Forelimb muscle (tissue), 1 donor: ENCODE results near the gene ITGAE. TPM values are rescaled to one million over a fixed set of nuclear protein-coding genes. Genes with fewer than 3 reads are reported as not detected.
"Not testable (repeated sequence)": the region's sequence is repeated elsewhere in the genome, so short reads cannot be mapped to it uniquely, and the experiment has no call there.

Source experiments
- DNase-seq: peaks from one replicate; pipeline ENCODE4 v3.0.0-alpha.2; 2013; ENCODE audit warnings: low read depth
- polyA plus RNA-seq: library from polyadenylated mRNA; unstranded; fragments of 120-200 nt; gene quantifications from one replicate; pipeline ENCODE4 v1.2.1, GENCODE V29; 2013; ENCODE audit not compliant: insufficient read length

ITGAE gene
- polyA plus RNA-seq, 1 donor, result 32.7 TPM

DNA sequence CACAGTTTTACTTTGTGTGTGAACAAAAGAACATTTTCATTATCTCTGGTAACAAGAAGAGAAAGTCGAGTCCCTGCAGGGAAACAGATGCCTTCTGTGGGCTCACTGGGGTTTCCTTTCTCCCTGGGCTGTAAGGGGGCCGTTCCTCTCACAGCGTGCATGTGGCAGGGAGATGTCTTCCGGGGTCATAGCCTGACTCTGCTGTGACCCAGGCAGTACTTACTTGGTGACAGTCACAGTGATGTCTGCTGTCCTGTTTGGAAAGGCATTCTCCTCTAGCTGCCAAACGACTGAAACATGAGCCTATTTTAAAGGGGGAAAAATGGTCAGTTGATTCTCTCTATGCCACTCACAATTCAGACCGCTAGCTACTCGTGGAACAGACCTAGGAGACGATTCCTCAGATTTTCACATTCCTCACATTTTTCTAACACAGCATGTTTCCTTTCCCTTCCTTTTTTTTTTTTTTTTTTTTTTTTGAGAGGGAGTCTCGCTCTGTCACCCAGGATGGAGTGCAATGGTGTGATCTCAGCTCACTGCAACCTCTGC, 70.0 kb downstream of the ITGAE start:
- DNase-seq, result no peak

DNA sequence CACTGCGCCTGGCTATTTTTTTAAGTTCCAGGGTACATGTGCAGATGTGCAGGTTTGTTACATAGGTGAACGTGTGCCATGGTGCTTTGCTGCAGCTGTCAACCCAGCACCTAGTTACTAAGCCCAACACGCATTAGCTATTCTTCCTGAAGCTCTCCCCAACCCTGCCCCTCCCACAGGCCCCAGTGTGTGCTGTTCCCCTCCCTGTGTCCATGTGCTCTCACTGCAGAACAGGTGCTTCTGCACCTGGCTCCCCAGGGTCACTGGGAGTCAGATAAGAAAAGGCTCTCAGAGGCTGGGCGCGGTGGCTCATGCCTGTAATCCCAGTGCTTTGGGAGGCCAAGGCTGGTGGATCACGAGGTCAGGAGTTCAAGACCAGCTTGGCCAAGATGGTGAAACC, 71.1 kb downstream of the ITGAE start:
- no peak for DNase-seq

DNA sequence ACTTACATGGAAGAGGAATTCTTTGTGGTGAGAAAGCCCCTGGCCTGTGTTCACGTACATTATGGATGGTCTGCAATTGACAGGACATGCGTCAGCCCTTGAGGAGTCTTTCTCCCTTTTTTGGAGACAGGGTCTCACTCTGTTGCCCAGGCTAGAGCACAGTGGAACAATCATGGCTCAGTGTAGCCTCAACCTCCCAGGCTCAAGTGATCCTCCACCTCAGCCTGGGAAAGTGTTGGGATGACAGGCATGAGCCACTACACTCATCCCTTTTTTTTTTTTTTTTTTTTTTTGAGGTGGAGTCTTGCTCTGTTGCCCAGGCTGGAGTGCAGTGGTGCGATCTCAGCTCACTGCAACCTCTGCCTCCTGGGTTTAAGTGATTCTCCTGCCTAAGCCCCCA, 72.9 kb downstream of the ITGAE start:
- DNase-seq, result not testable (repeated sequence)

DNA sequence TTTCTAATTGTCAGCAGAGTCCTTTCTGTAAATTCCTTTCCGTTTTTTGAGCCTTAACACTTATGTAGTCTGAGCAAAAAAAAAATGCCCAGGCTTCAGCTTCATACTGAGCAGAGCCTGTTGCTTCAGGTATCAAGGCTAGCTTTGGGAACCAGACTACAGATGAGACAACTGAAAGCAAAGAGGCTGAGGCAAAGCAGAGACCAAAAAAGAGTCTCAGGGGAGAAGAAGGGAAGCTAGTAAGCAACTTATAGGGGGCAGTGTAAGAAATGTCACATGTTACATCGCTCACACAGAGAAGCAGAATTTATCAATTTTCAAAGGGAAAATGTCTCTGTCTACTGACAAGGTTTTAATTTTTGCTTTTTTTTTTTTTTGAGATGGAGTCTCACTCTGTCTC, 73.9 kb downstream of the ITGAE start:
- DNase-seq, result no peak

- no peak for DNase-seq
These were observed 76.5 kb downstream of the ITGAE start for GRCh38 chr17:3724378-3725077.

DNA sequence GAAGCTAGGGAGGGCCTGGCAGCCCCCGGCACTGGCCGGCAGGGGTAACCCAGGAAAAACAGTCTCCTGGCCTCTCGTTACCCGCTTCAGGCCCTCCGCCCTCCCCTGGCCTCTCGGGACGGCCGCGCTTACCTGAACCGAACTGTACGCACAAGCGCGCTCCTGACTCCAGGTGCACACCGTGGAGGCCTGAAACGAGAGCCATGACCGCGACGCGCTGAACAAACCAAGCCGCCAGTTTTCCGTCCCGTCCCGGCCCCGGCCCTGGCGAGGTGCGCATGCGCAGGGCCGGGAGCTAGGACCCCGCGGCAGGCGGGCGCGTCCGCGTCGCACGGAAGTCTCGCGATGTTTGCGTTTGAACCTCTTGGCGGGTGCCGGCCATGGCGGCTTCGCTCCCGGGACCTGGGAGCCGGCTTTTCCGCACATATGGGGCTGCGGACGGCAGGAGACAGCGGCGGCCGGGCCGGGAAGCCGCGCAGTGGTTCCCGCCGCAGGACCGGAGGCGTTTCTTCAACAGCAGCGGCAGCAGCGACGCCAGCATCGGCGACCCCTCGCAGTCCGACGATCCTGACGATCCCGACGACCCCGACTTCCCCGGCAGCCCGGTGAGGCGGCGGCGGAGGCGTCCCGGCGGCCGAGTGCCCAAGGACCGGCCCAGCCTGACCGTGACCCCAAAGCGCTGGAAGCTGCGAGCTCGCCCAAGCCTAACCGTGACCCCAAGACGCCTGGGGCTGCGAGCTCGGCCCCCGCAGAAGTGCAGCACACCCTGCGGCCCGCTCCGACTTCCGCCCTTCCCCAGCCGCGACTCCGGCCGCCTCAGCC, 77.2 kb downstream of the ITGAE start, which contains the start of gene HASPIN:
Gene HASPIN (plus strand): TSS at position 348 of the 822 bp plus-strand sequence. CDS start 33 bp downstream, at position 381.
- DNase-seq, result peak; percentile 80

GRCh38 chr17:3723188-3723555, 77.8 kb downstream of the ITGAE start:
- DNase-seq, result no peak

DNA sequence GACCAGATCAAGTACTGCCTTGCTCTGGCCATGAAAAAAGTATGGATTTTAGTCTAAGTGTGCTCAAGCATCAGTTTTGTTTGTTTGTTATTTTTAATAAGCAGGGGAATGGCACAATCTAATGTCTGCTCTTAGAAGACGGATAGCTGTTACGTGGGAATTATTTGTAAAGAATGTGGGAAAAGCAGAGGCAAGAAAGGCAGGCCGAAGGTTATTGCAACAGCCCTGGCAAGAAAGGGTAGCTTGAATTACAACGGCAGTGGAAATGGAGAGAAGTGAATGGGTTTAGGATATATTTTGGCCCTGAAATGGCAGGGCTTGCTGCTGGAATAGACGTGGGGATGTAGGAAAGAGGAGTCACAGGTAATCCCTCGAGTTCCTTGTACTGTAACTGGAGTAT, 78.3 kb downstream of the ITGAE start:
- no peak for DNase-seq

DNA sequence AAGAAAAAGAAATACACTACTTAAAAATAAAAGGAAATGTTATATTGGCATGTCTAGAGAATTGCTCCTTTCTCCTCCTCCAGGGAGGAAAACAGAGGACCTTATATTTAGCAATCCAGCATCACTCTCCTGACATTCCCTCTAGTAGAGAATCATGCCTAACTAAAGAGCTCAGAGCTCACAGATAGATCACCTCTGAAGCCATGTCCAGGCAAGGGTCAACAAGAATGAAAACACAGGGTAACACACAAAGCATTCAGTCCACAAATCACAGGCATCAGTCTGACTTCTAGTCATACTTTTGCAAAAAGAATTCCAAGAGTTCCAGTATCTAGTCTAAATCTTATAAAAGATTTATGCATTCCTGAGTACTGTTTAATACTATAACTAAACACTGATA, 81.7 kb downstream of the ITGAE start:
- DNase-seq, result no peak

DNA sequence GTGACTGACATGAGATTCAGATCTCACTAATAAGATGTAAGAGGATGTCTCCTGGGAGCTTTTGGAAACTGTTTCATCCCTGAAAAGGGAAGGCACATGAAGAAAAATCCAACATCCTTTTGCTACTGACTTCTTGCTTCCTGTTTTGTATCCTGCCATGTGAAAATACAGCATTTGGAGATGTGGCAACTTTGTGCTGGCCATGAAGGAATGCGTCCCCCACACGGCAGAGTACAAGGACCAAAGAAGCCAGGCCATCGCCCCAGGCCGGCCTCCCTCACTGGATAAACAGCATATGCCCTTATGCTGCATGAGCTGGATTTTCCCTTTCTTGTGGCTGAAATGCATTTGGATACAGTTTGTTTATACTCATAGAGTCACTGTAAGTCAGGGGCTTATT, 82.8 kb downstream of the ITGAE start:
- DNase-seq, result no peak

DNA sequence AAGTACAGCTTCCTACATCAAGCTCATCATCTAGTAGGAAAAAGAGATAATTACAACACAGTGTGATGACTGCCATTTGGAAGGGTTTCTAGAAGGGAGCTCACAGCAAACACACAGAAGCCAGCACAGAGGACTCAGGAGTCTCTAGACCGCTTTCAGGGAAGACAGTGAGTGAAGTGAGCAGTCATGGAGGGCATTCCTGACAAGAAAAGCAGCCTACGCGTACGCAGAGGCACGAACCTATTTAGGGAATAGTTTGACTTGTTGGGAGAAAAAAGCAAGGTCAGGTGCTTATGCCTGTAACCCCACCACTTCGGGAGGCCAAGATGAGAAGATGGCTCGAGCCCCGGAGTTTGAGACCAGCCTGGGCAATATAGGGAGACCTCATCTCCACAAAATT, 85.7 kb downstream of the ITGAE start:
- no peak for DNase-seq

DNA sequence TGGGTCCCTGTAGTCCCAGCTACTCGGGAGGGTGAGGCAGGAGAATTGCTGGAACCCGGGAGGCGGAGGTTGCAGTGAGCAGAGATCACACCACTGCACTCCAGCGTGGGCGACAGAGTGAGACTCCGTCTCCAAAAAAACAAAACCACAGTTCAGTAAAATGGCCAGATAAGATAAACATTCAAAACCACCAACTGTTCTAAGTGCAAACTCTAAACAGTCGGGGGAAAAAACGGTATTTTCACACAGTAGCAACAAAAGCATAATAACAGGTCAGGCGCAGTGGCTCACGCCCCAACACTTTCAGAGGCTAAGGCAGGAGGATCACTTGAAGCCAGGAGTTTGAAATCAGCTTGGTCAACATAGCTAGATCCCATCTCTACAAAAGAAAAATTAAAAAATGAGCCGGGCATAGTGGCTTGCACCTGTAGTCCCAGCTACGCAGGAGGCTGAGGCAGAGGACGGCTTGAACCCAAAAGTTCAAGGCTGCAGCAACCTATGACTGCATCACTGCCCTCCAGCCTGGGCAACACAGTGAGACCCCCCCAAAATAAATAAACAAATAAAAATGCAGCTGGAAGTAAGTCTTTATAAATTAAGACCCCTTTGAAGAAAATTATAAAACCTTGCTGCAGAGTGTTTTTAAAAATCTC, 88.1 kb downstream of the ITGAE start:
- DNase-seq, result no peak

DNA sequence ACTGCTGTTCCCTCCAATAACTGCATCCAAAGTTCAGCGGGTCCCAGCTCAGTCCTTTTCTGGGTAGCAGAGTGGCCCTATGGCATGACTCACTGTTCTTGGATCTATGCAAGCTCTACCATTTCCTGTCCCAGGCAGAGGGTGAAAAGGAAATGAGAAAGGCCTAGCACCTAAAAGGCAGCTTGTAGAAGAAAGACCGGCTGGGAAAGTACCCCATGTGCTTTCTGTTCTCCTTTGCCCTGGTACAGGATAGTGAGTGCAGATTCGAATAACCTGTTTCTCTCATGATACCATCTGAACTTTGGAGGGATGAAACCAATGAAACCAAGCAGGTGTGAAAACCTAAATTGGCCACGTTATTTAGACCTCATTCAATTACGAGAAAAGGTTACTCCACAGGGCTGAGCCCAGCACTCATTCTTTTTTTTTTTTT, 90.0 kb downstream of the ITGAE start:
- no peak for DNase-seq

DNA sequence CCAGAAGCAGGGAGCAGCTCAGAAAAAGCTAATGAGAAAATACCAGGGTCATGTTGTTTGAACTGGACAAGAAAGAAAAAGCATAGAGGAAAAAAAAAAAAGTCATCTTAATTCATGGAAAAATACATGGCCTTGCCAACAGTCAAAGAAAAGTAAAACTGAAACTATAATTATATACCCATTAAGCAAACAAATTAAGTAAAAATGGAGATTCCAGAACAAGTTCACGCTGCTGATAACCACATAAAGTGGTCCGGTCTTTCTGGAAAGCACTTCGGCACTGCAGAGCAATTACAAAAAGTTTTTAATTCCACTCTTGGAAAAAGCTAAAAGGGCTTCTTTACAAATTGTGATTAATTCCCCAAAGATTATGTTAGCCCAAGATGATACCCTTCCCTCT, 92.6 kb downstream of the ITGAE start:
- DNase-seq, result no peak

GRCh38 chr17:3705718-3705984, 95.3 kb downstream of the ITGAE start:
- DNase-seq, result not testable (repeated sequence)

DNA sequence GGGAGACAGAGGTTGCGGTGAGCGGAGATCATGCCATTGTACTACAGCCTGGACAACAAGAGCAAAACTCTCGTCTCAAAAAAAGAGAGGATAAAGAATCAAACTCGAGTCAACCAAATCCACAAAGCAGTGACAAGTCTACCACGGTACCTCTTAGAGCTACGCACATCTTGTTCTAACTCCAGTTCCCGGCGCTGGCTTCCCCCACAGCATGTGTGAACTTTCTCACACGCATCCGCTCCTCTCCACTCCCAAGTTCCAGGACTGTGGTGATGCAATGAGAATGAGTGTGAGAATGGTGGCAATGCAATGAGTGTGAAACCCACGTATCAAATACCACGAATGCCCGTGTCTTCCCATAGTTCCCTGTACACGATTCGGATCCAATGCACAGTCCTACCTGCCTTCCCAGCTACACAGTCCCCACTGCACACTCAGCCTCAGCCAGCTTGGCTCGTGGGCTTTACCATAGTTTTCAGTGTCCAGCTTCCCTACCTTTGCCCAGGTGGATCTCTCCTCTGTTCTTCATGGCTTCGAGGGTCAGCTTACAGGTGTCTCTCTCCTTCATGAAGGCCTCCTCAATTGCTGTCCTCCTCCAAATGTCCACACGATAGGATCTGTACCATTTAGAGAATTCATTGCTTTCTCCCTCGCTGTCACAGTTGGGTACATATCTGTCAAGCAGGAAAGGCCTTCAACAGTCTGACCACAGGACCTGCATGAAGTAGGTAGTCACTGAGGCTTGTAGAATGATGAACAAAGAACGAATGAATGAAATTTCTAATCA, 95.9 kb downstream of the ITGAE start:
- DNase-seq, result no peak

- not testable (repeated sequence) for DNase-seq
These were observed 98.9 kb downstream of the ITGAE start for GRCh38 chr17:3702041-3702539.

GRCh38 chr17:3699951-3700350, 101.0 kb downstream of the ITGAE start:
- no peak for DNase-seq

DNA sequence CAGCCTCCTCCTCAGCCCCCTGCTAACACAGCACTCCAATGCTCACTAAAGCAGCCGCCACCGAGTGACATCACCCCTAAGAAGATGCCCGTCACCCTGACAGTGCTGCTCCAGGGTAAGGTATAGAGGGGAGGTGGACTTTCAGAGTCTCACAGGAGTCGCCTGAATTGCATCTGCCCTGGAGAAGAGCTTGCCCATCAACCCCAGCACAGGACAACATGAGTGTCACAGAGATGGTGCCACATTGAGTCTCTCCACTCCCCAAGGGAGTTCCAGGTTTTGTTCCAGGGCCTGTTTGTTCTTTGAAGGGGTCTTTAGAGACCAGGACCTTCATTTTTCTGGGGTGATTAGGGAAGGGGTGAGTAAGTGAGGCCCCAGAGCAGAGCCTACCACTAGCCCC, 102.8 kb downstream of the ITGAE start:
- DNase-seq, result no peak

DNA sequence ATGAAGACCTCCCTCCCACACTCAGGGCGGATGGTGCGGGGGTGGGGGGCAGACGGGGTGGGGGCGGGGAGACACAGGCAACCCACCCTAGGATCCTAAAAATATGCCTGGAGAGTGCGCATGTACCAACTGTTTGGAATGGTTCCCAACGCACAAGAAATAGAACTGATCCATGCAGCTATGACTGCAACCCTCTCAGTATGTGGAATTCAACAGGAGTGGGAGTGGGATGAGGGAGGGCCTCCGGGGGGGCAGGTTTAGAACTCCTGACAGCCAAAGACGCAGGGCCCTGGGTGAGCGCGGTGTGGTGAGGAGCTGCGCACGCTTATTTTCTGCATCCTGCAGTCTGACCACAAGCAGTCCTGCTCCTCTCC, 103.9 kb downstream of the ITGAE start:
- DNase-seq, result no peak

GRCh38 chr17:3695723-3696411, 105.1 kb downstream of the ITGAE start, which contains the start of gene P2RX5:
Gene P2RX5, minus strand, starts transcription at chr17:3696155. Its CDS starts 150 bp downstream, at chr17:3696005.
- DNase-seq, result no peak
